ENCODE data around the gene MAPT. TPM values are rescaled to one million over a fixed set of nuclear protein-coding genes. Genes with fewer than 3 reads are reported as not detected.
A peak's percentile ranks its signal among the peaks of the same experiment; 100 is the strongest.

MAPT gene
- total and polyA plus RNA-seq, 2 of the 13 experiments (the other 11 are each of a cell fraction or from before 2014, with no cell fraction given) = 2.1 to 2.8 TPM

DNA sequence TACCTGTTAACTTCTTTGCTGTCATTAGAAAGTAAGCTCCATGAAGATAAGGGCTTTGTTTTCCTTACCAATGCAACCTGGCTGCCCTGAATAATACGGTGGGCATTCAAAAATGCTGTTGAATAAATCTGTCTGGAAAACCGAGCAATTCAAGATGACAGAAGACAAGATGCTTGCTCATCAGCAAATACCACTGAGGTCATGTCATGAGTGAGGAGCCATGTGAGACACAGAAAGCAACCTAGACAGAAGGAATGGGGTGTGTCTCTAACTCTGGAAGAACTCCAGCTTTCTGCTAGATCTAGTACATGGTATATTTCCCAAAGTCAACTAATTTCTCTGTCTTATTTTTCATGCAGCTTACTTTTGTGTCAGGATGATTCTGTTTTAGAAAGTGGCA, 168.9 kb downstream of the MAPT start:
- intact Hi-C loops (cut with micrococcal nuclease; ENCODE audit: unreplicated experiment) = no loop called here
- H3K27ac ChIP-seq (ENCODE audit: extremely low read length, insufficient read depth, low read length) = no peak overlapping the region
- no peak for FAIRE-seq
- TF ChIP-seq RFXAP (CRISPR knock-in tag; IDR thresholded peaks at IDR 0.05; ENCODE audit: borderline replicate concordance) (no peak), MZF1 (CRISPR knock-in tag; IDR thresholded peaks at IDR 0.05; ENCODE audit: borderline replicate concordance) (no peak), NR2F1 (CRISPR knock-in tag; IDR thresholded peaks at IDR 0.05) (no peak), ZBTB46 (CRISPR knock-in tag; IDR thresholded peaks at IDR 0.05; ENCODE audit: borderline replicate concordance) (no peak), ZNF770 (CRISPR knock-in tag; IDR thresholded peaks at IDR 0.05) (no peak), RBM22 (optimal IDR thresholded peaks at IDR 0.05; ENCODE audit: low read length) (peak; percentile 86), ZNF20 (CRISPR knock-in tag; IDR thresholded peaks at IDR 0.05) (no peak)
- TF ChIP-seq, protein P1, sequence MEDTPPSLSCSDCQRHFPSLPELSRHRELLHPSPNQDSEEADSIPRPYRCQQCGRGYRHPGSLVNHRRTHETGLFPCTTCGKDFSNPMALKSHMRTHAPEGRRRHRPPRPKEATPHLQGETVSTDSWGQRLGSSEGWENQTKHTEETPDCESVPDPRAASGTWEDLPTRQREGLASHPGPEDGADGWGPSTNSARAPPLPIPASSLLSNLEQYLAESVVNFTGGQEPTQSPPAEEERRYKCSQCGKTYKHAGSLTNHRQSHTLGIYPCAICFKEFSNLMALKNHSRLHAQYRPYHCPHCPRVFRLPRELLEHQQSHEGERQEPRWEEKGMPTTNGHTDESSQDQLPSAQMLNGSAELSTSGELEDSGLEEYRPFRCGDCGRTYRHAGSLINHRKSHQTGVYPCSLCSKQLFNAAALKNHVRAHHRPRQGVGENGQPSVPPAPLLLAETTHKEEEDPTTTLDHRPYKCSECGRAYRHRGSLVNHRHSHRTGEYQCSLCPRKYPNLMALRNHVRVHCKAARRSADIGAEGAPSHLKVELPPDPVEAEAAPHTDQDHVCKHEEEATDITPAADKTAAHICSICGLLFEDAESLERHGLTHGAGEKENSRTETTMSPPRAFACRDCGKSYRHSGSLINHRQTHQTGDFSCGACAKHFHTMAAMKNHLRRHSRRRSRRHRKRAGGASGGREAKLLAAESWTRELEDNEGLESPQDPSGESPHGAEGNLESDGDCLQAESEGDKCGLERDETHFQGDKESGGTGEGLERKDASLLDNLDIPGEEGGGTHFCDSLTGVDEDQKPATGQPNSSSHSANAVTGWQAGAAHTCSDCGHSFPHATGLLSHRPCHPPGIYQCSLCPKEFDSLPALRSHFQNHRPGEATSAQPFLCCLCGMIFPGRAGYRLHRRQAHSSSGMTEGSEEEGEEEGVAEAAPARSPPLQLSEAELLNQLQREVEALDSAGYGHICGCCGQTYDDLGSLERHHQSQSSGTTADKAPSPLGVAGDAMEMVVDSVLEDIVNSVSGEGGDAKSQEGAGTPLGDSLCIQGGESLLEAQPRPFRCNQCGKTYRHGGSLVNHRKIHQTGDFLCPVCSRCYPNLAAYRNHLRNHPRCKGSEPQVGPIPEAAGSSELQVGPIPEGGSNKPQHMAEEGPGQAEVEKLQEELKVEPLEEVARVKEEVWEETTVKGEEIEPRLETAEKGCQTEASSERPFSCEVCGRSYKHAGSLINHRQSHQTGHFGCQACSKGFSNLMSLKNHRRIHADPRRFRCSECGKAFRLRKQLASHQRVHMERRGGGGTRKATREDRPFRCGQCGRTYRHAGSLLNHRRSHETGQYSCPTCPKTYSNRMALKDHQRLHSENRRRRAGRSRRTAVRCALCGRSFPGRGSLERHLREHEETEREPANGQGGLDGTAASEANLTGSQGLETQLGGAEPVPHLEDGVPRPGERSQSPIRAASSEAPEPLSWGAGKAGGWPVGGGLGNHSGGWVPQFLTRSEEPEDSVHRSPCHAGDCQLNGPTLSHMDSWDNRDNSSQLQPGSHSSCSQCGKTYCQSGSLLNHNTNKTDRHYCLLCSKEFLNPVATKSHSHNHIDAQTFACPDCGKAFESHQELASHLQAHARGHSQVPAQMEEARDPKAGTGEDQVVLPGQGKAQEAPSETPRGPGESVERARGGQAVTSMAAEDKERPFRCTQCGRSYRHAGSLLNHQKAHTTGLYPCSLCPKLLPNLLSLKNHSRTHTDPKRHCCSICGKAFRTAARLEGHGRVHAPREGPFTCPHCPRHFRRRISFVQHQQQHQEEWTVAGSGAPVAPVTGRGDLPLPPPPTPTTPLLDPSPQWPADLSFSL (CRISPR knock-in tag; IDR thresholded peaks at IDR 0.05) = no peak
- no peaks in the 10 kb centered on the region; the same call in 1 of the 2 replicates for H4K20me1 ChIP-seq (ENCODE audit: insufficient read depth, low read length)
- ChIA-PET POLR2A (no interaction called here), CTCF (ENCODE audit: low intra/inter-chr PET ratio, low total read pairs) (no interaction called here)
- in situ Hi-C loops (cut with HindIII; ENCODE audit: extremely low pct_ligation_motif_present, low pct_unique_long_range_greater_than_20kb) = no loop called here
- TSS peak; percentile 24 for BruUV-seq (replicated peaks)
- H3K4me2 ChIP-seq (ENCODE audit: low read depth, low read length) = no peak overlapping the region
- H3K9me3 ChIP-seq (ENCODE audit: low read length) = no peaks in the 10 kb centered on the region
- no peak overlapping the region for H2AFZ ChIP-seq (ENCODE audit: low read length)
- no peak overlapping the region for H3K4me3 ChIP-seq (replicated peaks in 1 of 3; ENCODE audit: insufficient read depth in 1 of 3, low read depth in 2 of 3, low read length in 3 of 3)
- no peak for DNase-seq (ENCODE audit: low spot score)
- no peaks in the 10 kb centered on the region for H3K4me1 ChIP-seq (ENCODE audit: insufficient read depth, low read length)
- peaks cover 19 to 80% of the 10 kb centered on the region in 2 experiments for H3K36me3 ChIP-seq (replicated peaks in 1 of 2; ENCODE audit: control insufficient read depth in 1 of 2, insufficient read depth in 2 of 2, low read length in 2 of 2)
- H3K9ac ChIP-seq (ENCODE audit: insufficient read depth, low read depth, low read length) = no peak overlapping the region
- peaks cover 5% of the 10 kb centered on the region for H3K79me2 ChIP-seq (ENCODE audit: insufficient read depth, low read length)
- ATAC-seq = no peak
- WGBS (ENCODE audit: low lambda C conversion rate) = 68% methylated on average over 2 of the region's 2 CpGs
- H3K27me3 ChIP-seq (ENCODE audit: control insufficient read depth in 1 of 2, insufficient read depth in 2 of 2, low read length in 2 of 2) = no peaks in the 10 kb centered on the region

Measured in HepG2 (cell line).